Measurements from ENCODE around the gene PCSK7. TPM values are rescaled to one million over a fixed set of nuclear protein-coding genes. Genes with fewer than 3 reads are reported as not detected.

PCSK7 gene
- total RNA-seq, 1 experiment from 2014 or later: 132 TPM

GRCh38 chr11:117197516-117198456, 34.1 kb downstream of the PCSK7 start:
- ChIA-PET CTCF (interaction anchor here (1.0 kb wide), 1 partner anchor 29 kb away, joined by 3 read pairs; no protein-coding TSS in a partner anchor), POLR2A (interaction anchor here (1.6 kb wide), 1 partner anchor 19 kb away, joined by 6 read pairs; the partner anchor contains the start of gene SIDT2)
- peaks cover 37% of the 10 kb centered on the region for H3K4me1 ChIP-seq
- peak in 1 of 2 experiments; percentile 68 for DNase-seq
- 0 out of 2 replicates have a peak, but pooled peaks cover 1% of the 10 kb centered on the region for H3K36me3 ChIP-seq (ENCODE audit: control insufficient read depth, insufficient read depth, low read length)
- Mint-ChIP-seq H3K36me3 (ENCODE audit: insufficient read depth, unreplicated experiment) (peaks cover 35% of the 10 kb centered on the region), H3K27me3 (ENCODE audit: insufficient read depth, unreplicated experiment) (no peaks in the 10 kb centered on the region), H3K9me3 (ENCODE audit: unreplicated experiment) (no peaks in the 10 kb centered on the region), H3K4me1 (ENCODE audit: low read depth, unreplicated experiment) (peaks cover 34% of the 10 kb centered on the region), H3K4me3 (ENCODE audit: unreplicated experiment) (peak overlapping the region; percentile 72), H3K27ac (ENCODE audit: unreplicated experiment) (peak overlapping the region; percentile 86)
- no peaks in the 10 kb centered on the region for H3K9me3 ChIP-seq
- TF ChIP-seq CTCF (IDR thresholded peaks at IDR 0.05; ENCODE audit: insufficient read depth in 1 of 2, low read depth in 1 of 2, low read length in 1 of 2, severe bottlenecking in 1 of 2, unreplicated experiment in 1 of 2): peak; percentile 64 to 65
- no TSS peak for BruUV-seq (replicated peaks)
- H3K27me3 ChIP-seq (replicated peaks; ENCODE audit: control insufficient read depth, insufficient read depth, low read length): no peaks in the 10 kb centered on the region
- intact Hi-C loops (cut with micrococcal nuclease; ENCODE audit: unreplicated experiment): loop anchor here (2.0 kb wide), 1 partner anchor 29 kb away; no protein-coding TSS in a partner anchor
- H3K4me3 ChIP-seq (ENCODE audit: low read depth, low read length): no peak overlapping the region

- intact Hi-C loops (cut with micrococcal nuclease; ENCODE audit: unreplicated experiment): no loop called here
- no peak overlapping the region for H3K4me3 Mint-ChIP-seq (ENCODE audit: unreplicated experiment)
- peak overlapping the region; percentile 86 for H3K27ac Mint-ChIP-seq (ENCODE audit: unreplicated experiment)
- peaks cover 36% of the 10 kb centered on the region for H3K36me3 Mint-ChIP-seq (ENCODE audit: insufficient read depth, unreplicated experiment)
- Histone ChIP-seq H3K36me3 (ENCODE audit: control insufficient read depth, insufficient read depth, low read length) (0 out of 2 replicates have a peak, but pooled peaks cover 2% of the 10 kb centered on the region), H3K4me3 (ENCODE audit: low read depth, low read length) (no peak overlapping the region), H3K27me3 (replicated peaks; ENCODE audit: control insufficient read depth, insufficient read depth, low read length) (no peaks in the 10 kb centered on the region), H3K4me1 (peaks cover 37% of the 10 kb centered on the region), H3K9me3 (no peaks in the 10 kb centered on the region)
- no TSS peak for BruUV-seq (replicated peaks)
- POLR2A ChIA-PET: interaction anchor here (0.6 kb wide), 1 partner anchor 34 kb away, joined by 3 read pairs; no protein-coding TSS in a partner anchor
- H3K9me3 Mint-ChIP-seq (ENCODE audit: unreplicated experiment): no peaks in the 10 kb centered on the region
- H3K27me3 Mint-ChIP-seq (ENCODE audit: insufficient read depth, unreplicated experiment): no peaks in the 10 kb centered on the region
- no peak for DNase-seq
- peaks cover 34% of the 10 kb centered on the region for H3K4me1 Mint-ChIP-seq (ENCODE audit: low read depth, unreplicated experiment)
- CTCF ChIA-PET: interaction anchor here (0.6 to 1.1 kb wide), 2 partner anchors 25 to 28 kb away, joined by 3 to 4 read pairs; no protein-coding TSS in a partner anchor
- TF ChIP-seq CTCF (IDR thresholded peaks at IDR 0.05; ENCODE audit: insufficient read depth in 1 of 2, low read depth in 1 of 2, low read length in 1 of 2, severe bottlenecking in 1 of 2, unreplicated experiment in 1 of 2): no peak
These were observed 34.9 kb downstream of the PCSK7 start for GRCh38 chr11:117197006-117197405.

GRCh38 chr11:117195761-117196160, 36.1 kb downstream of the PCSK7 start:
- CTCF ChIA-PET: interaction anchor here (0.5 to 1.4 kb wide), 2 partner anchors 31 to 1495 kb away, joined by 6 read pairs; no protein-coding TSS in a partner anchor
- peaks cover 29% of the 10 kb centered on the region for H3K36me3 Mint-ChIP-seq (ENCODE audit: insufficient read depth, unreplicated experiment)
- no TSS peak for BruUV-seq (replicated peaks)

More at GRCh38 chr11:117195761-117196160, 36.1 kb downstream of the PCSK7 start:
- TF ChIP-seq CTCF (IDR thresholded peaks at IDR 0.05; ENCODE audit: insufficient read depth in 1 of 2, low read depth in 1 of 2, low read length in 1 of 2, severe bottlenecking in 1 of 2, unreplicated experiment in 1 of 2): no peak
- Histone ChIP-seq H3K4me1 (peaks cover 36% of the 10 kb centered on the region), H3K4me3 (ENCODE audit: low read depth, low read length) (no peak overlapping the region), H3K36me3 (ENCODE audit: control insufficient read depth, insufficient read depth, low read length) (peaks cover 2% of the 10 kb centered on the region; the same call in 1 of the 2 replicates), H3K27me3 (replicated peaks; ENCODE audit: control insufficient read depth, insufficient read depth, low read length) (no peaks in the 10 kb centered on the region), H3K9me3 (no peaks in the 10 kb centered on the region)
- Mint-ChIP-seq H3K9me3 (ENCODE audit: unreplicated experiment) (no peaks in the 10 kb centered on the region), H3K4me1 (ENCODE audit: low read depth, unreplicated experiment) (peaks cover 30% of the 10 kb centered on the region), H3K27me3 (ENCODE audit: insufficient read depth, unreplicated experiment) (no peaks in the 10 kb centered on the region), H3K4me3 (ENCODE audit: unreplicated experiment) (no peak overlapping the region), H3K27ac (ENCODE audit: unreplicated experiment) (no peak overlapping the region)
- POLR2A ChIA-PET: no interaction called here
- DNase-seq: no peak
- intact Hi-C loops (cut with micrococcal nuclease; ENCODE audit: unreplicated experiment): no loop called here

Data from Caco-2 (cell line).